ENCODE results near the gene KLHL26.

DNA sequence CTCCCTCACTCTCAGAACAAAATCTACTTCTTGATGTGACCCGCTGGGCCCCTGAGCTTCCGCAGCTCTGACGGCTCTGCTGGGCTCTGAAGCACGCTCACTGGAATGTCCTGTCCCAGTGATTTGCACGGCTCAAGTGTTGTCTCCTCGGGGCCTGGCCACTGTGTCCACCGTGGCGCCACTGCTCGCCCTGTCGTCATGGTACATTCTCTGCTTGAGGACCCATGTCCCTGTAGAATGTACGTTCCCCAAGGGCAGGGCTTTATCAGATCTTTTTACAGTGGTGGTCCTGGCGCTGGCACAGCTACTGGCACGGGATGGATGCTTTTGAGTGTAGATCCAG, 12.1 kb downstream of the KLHL26 start:
- TF ChIP-seq, protein P1, sequence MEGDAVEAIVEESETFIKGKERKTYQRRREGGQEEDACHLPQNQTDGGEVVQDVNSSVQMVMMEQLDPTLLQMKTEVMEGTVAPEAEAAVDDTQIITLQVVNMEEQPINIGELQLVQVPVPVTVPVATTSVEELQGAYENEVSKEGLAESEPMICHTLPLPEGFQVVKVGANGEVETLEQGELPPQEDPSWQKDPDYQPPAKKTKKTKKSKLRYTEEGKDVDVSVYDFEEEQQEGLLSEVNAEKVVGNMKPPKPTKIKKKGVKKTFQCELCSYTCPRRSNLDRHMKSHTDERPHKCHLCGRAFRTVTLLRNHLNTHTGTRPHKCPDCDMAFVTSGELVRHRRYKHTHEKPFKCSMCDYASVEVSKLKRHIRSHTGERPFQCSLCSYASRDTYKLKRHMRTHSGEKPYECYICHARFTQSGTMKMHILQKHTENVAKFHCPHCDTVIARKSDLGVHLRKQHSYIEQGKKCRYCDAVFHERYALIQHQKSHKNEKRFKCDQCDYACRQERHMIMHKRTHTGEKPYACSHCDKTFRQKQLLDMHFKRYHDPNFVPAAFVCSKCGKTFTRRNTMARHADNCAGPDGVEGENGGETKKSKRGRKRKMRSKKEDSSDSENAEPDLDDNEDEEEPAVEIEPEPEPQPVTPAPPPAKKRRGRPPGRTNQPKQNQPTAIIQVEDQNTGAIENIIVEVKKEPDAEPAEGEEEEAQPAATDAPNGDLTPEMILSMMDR (IDR thresholded peaks at IDR 0.05): no peak
- TF ChIP-seq POLR2A (IDR thresholded peaks at IDR 0.05): no peak
